ENCODE measurements around the gene PPFIBP2. TPM values are rescaled to one million over a fixed set of nuclear protein-coding genes. Genes with fewer than 3 reads are reported as not detected.

Gene PPFIBP2
- total RNA-seq, 1 donor from 2014 or later = 10.1 TPM

- Mint-ChIP-seq H3K4me3 (peak overlapping the region; percentile 8), H3K27me3 (ENCODE audit: low read depth) (peaks cover 14% of the 10 kb centered on the region), H3K4me1 (peaks cover 33% of the 10 kb centered on the region), H3K27ac (ENCODE audit: unreplicated experiment) (peak overlapping the region; percentile 63), H3K9me3 (no peaks in the 10 kb centered on the region), H3K36me3 (ENCODE audit: low read depth) (peaks cover 9% of the 10 kb centered on the region)
- no peak for DNase-seq (ENCODE audit: low read depth, low spot score)
- no peak for TF ChIP-seq CTCF (conservative IDR thresholded peaks at IDR 0.05)
Observed at GRCh38 chr11:7668911-7669310, 155.1 kb downstream of the PPFIBP2 start.

GRCh38 chr11:7670641-7671040 is 156.8 kb downstream of the PPFIBP2 start:
- peaks cover 5% of the 10 kb centered on the region for H3K36me3 Mint-ChIP-seq (ENCODE audit: low read depth)
- no peak for TF ChIP-seq CTCF (conservative IDR thresholded peaks at IDR 0.05)
- peaks cover 31% of the 10 kb centered on the region for H3K27me3 Mint-ChIP-seq (ENCODE audit: low read depth)
- H3K4me1 Mint-ChIP-seq = peaks cover 39% of the 10 kb centered on the region
- DNase-seq (ENCODE audit: low read depth, low spot score) = no peak
- H3K4me3 Mint-ChIP-seq = no peak overlapping the region
- H3K27ac Mint-ChIP-seq (ENCODE audit: unreplicated experiment) = no peak overlapping the region
- H3K9me3 Mint-ChIP-seq = no peaks in the 10 kb centered on the region

GRCh38 chr11:7671347-7672215 is 157.8 kb downstream of the PPFIBP2 start:
- DNase-seq (ENCODE audit: low read depth, low spot score) = no peak
- TF ChIP-seq CTCF (conservative IDR thresholded peaks at IDR 0.05) = no peak
- Mint-ChIP-seq H3K27me3 (ENCODE audit: low read depth) (peaks cover 36% of the 10 kb centered on the region), H3K36me3 (ENCODE audit: low read depth) (peaks cover 3% of the 10 kb centered on the region), H3K4me3 (peak overlapping the region; percentile 19), H3K9me3 (no peaks in the 10 kb centered on the region), H3K4me1 (peaks cover 36% of the 10 kb centered on the region), H3K27ac (ENCODE audit: unreplicated experiment) (peak overlapping the region; percentile 73)

- Mint-ChIP-seq H3K4me1 (peaks cover 43% of the 10 kb centered on the region), H3K27ac (ENCODE audit: unreplicated experiment) (peak overlapping the region; percentile 73), H3K9me3 (no peaks in the 10 kb centered on the region), H3K27me3 (ENCODE audit: low read depth) (peaks cover 36% of the 10 kb centered on the region), H3K36me3 (ENCODE audit: low read depth) (peaks cover 3% of the 10 kb centered on the region), H3K4me3 (peak overlapping the region; percentile 70)
- DNase-seq (ENCODE audit: low read depth, low spot score) = no peak
- no peak for TF ChIP-seq CTCF (conservative IDR thresholded peaks at IDR 0.05)
Observed at GRCh38 chr11:7672276-7672959, 158.6 kb downstream of the PPFIBP2 start.

GRCh38 chr11:7672960-7673723 is 159.3 kb downstream of the PPFIBP2 start, which contains the start of gene CYB5R2:
TSS of gene CYB5R2 (minus strand) at chr11:7673500. CDS start at chr11:7672825, 675 bp downstream.
- Mint-ChIP-seq H3K4me3 (peak within 1 kb of the TSS; percentile 81), H3K4me1 (peaks cover 41% of the 10 kb centered on the region), H3K27me3 (ENCODE audit: low read depth) (peaks cover 36% of the 10 kb centered on the region), H3K27ac (ENCODE audit: unreplicated experiment) (peak within 1 kb of the TSS; percentile 73), H3K36me3 (ENCODE audit: low read depth) (no peaks in the 10 kb centered on the region), H3K9me3 (no peaks in the 10 kb centered on the region)
- peak; percentile 47 for DNase-seq (ENCODE audit: low read depth, low spot score)
- TF ChIP-seq CTCF (conservative IDR thresholded peaks at IDR 0.05) = no peak
